Measurements from ENCODE around the gene HS3ST3B1. TPM values are rescaled to one million over a fixed set of nuclear protein-coding genes. Genes with fewer than 3 reads are reported as not detected.

HS3ST3B1 gene
- polyA plus RNA-seq, 1 of the 3 experiments (the other 2 are of a cell fraction) = 0.67 TPM

GRCh38 chr17:14387036-14387435 is 86.2 kb downstream of the HS3ST3B1 start:
- Histone ChIP-seq H3K27me3 (ENCODE audit: insufficient read depth) (peaks cover 30% of the 10 kb centered on the region), H4K20me1 (ENCODE audit: insufficient read depth) (no peaks in the 10 kb centered on the region), H3F3A (replicated peaks; ENCODE audit: insufficient read depth) (no peaks in the 10 kb centered on the region), H3K27ac (ENCODE audit: low read depth in 2 of 2, low read length in 1 of 2) (no peak overlapping the region), H3K4me1 (ENCODE audit: control insufficient read depth in 1 of 2, insufficient read depth in 2 of 2, low read depth in 1 of 2, low read length in 1 of 2) (no peaks in the 10 kb centered on the region), H2AFZ (ENCODE audit: low read depth) (no peak overlapping the region), H3K9ac (no peak overlapping the region), H3K9me3 (no peaks in the 10 kb centered on the region), H3K36me3 (replicated peaks in 1 of 2; ENCODE audit: control insufficient read depth in 1 of 2, insufficient read depth in 2 of 2, low read length in 1 of 2) (no peaks in the 10 kb centered on the region), H3K9me2 (no peaks in the 10 kb centered on the region), H3K4me3 (ENCODE audit: low read depth in 2 of 2, low read length in 1 of 2) (no peak overlapping the region), H3K4me2 (no peak overlapping the region), H3K79me2 (ENCODE audit: insufficient read depth) (no peaks in the 10 kb centered on the region)
- TF ChIP-seq NFIC (IDR thresholded peaks at IDR 0.05; ENCODE audit: borderline replicate concordance) (no peak), IRF3 (IDR thresholded peaks at IDR 0.05; ENCODE audit: low read depth, low read length) (no peak), GATA2 (CRISPR knock-in tag; IDR thresholded peaks at IDR 0.05) (no peak), ZBTB33 (IDR thresholded peaks at IDR 0.05; ENCODE audit: borderline replicate concordance, low read depth) (no peak), EZH2phosphoT487 (IDR thresholded peaks at IDR 0.05; ENCODE audit: borderline replicate concordance, low read depth) (no peak), REST (IDR thresholded peaks at IDR 0.05; ENCODE audit: low read depth, low read length) (no peak), EP300 (IDR thresholded peaks at IDR 0.05; ENCODE audit: borderline replicate concordance in 1 of 2, low read depth in 1 of 2, low read length in 1 of 2) (no peak), RFX5 (IDR thresholded peaks at IDR 0.05; ENCODE audit: low read length) (no peak), TAF1 (IDR thresholded peaks at IDR 0.05; ENCODE audit: borderline replicate concordance, low read depth, low read length) (no peak), TEAD4 (IDR thresholded peaks at IDR 0.05; ENCODE audit: borderline replicate concordance, insufficient read depth) (no peak), SIN3A (IDR thresholded peaks at IDR 0.05; ENCODE audit: borderline replicate concordance, low read depth, low read length) (no peak), USF1 (IDR thresholded peaks at IDR 0.05; ENCODE audit: borderline replicate concordance, low read depth) (no peak), SMC3 (IDR thresholded peaks at IDR 0.05; ENCODE audit: low read depth, low read length) (no peak)
- no peak for DNase-seq
- 7% methylated on average over 7 of the region's 7 CpGs for WGBS (ENCODE audit: low lambda C conversion rate)
- CTCF ChIA-PET = no interaction called here
- POLR2A ChIA-PET = no interaction called here

Data from SK-N-SH (cell line).